ENCODE results near the gene FAM228A. TPM values are rescaled to one million over a fixed set of nuclear protein-coding genes. Genes with fewer than 3 reads are reported as not detected.

The FAM228A gene
- polyA plus RNA-seq, 1 donor from 2014 or later = 2.6 TPM

- no peak overlapping the region for H2AFZ ChIP-seq (ENCODE audit: low read depth, low read length)
- H3K27ac ChIP-seq (ENCODE audit: low read length) = no peak overlapping the region
- H4K20me1 ChIP-seq (ENCODE audit: insufficient read depth) = no peaks in the 10 kb centered on the region
- peaks cover 4% of the 10 kb centered on the region for H3K36me3 ChIP-seq (ENCODE audit: insufficient read depth, low read length)
- no peaks in the 10 kb centered on the region for H3K79me2 ChIP-seq (replicated peaks; ENCODE audit: insufficient read depth, low read length)
- H3K27me3 ChIP-seq (ENCODE audit: insufficient read depth, low read depth, low read length) = no peaks in the 10 kb centered on the region
- no peaks in the 10 kb centered on the region for H3K9me3 ChIP-seq (ENCODE audit: low read length)
- H3K4me3 ChIP-seq (ENCODE audit: low read length) = no peak overlapping the region
- H3K9ac ChIP-seq (ENCODE audit: low read length) = no peak overlapping the region
- no peaks in the 10 kb centered on the region for H3F3A ChIP-seq (ENCODE audit: insufficient read depth, low read length, poor library complexity, severe bottlenecking)
- H3K4me2 ChIP-seq (ENCODE audit: low read length) = no peak overlapping the region
- no peaks in the 10 kb centered on the region for H3K9me2 ChIP-seq (ENCODE audit: insufficient read depth, low read length)
- TF ChIP-seq EP300 (conservative IDR thresholded peaks at IDR 0.05; ENCODE audit: poor library complexity, severe bottlenecking) (no peak), SMC3 (conservative IDR thresholded peaks at IDR 0.05; ENCODE audit: poor library complexity) (no peak), POLR2AphosphoS5 (IDR thresholded peaks at IDR 0.05) (no peak), TAF1 (IDR thresholded peaks at IDR 0.05; ENCODE audit: low read depth) (no peak), EZH2 (IDR thresholded peaks at IDR 0.05; ENCODE audit: borderline replicate concordance, insufficient read depth, low read length, poor library complexity, severe bottlenecking) (no peak), MXI1 (conservative IDR thresholded peaks at IDR 0.05; ENCODE audit: poor library complexity, severe bottlenecking) (no peak), RAD21 (conservative IDR thresholded peaks at IDR 0.05) (no peak)
- TF ChIP-seq, protein P1, sequence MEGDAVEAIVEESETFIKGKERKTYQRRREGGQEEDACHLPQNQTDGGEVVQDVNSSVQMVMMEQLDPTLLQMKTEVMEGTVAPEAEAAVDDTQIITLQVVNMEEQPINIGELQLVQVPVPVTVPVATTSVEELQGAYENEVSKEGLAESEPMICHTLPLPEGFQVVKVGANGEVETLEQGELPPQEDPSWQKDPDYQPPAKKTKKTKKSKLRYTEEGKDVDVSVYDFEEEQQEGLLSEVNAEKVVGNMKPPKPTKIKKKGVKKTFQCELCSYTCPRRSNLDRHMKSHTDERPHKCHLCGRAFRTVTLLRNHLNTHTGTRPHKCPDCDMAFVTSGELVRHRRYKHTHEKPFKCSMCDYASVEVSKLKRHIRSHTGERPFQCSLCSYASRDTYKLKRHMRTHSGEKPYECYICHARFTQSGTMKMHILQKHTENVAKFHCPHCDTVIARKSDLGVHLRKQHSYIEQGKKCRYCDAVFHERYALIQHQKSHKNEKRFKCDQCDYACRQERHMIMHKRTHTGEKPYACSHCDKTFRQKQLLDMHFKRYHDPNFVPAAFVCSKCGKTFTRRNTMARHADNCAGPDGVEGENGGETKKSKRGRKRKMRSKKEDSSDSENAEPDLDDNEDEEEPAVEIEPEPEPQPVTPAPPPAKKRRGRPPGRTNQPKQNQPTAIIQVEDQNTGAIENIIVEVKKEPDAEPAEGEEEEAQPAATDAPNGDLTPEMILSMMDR (IDR thresholded peaks at IDR 0.05; ENCODE audit: poor library complexity, severe bottlenecking) = no peak
- TF ChIP-seq, protein P2, sequence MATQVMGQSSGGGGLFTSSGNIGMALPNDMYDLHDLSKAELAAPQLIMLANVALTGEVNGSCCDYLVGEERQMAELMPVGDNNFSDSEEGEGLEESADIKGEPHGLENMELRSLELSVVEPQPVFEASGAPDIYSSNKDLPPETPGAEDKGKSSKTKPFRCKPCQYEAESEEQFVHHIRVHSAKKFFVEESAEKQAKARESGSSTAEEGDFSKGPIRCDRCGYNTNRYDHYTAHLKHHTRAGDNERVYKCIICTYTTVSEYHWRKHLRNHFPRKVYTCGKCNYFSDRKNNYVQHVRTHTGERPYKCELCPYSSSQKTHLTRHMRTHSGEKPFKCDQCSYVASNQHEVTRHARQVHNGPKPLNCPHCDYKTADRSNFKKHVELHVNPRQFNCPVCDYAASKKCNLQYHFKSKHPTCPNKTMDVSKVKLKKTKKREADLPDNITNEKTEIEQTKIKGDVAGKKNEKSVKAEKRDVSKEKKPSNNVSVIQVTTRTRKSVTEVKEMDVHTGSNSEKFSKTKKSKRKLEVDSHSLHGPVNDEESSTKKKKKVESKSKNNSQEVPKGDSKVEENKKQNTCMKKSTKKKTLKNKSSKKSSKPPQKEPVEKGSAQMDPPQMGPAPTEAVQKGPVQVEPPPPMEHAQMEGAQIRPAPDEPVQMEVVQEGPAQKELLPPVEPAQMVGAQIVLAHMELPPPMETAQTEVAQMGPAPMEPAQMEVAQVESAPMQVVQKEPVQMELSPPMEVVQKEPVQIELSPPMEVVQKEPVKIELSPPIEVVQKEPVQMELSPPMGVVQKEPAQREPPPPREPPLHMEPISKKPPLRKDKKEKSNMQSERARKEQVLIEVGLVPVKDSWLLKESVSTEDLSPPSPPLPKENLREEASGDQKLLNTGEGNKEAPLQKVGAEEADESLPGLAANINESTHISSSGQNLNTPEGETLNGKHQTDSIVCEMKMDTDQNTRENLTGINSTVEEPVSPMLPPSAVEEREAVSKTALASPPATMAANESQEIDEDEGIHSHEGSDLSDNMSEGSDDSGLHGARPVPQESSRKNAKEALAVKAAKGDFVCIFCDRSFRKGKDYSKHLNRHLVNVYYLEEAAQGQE (IDR thresholded peaks at IDR 0.05; ENCODE audit: borderline replicate concordance) = no peak
Observed at GRCh38 chr2:24152413-24153197, 22.2 kb upstream of the FAM228A start.

GRCh38 chr2:24153478-24153877 lies 21.4 kb upstream of the FAM228A start:
- Histone ChIP-seq H3K27me3 (ENCODE audit: insufficient read depth, low read depth, low read length) (no peaks in the 10 kb centered on the region), H3K9ac (ENCODE audit: low read length) (no peak overlapping the region), H3K4me3 (ENCODE audit: low read length) (no peak overlapping the region), H3K9me3 (ENCODE audit: low read length) (no peaks in the 10 kb centered on the region), H2AFZ (ENCODE audit: low read depth, low read length) (no peak overlapping the region), H3K27ac (ENCODE audit: low read length) (no peak overlapping the region), H4K20me1 (ENCODE audit: insufficient read depth) (no peaks in the 10 kb centered on the region), H3F3A (ENCODE audit: insufficient read depth, low read length, poor library complexity, severe bottlenecking) (no peaks in the 10 kb centered on the region), H3K9me2 (ENCODE audit: insufficient read depth, low read length) (no peaks in the 10 kb centered on the region), H3K79me2 (replicated peaks; ENCODE audit: insufficient read depth, low read length) (no peaks in the 10 kb centered on the region), H3K36me3 (ENCODE audit: insufficient read depth, low read length) (no peaks in the 10 kb centered on the region), H3K4me2 (ENCODE audit: low read length) (no peak overlapping the region)
- TF ChIP-seq TAF1 (IDR thresholded peaks at IDR 0.05; ENCODE audit: low read depth) = no peak
- TF ChIP-seq, protein P2 (IDR thresholded peaks at IDR 0.05; ENCODE audit: borderline replicate concordance) = no peak
- no peak for TF ChIP-seq EZH2 (IDR thresholded peaks at IDR 0.05; ENCODE audit: borderline replicate concordance, insufficient read depth, low read length, poor library complexity, severe bottlenecking)
- no peak for TF ChIP-seq SMC3 (conservative IDR thresholded peaks at IDR 0.05; ENCODE audit: poor library complexity)
- no peak for TF ChIP-seq EP300 (conservative IDR thresholded peaks at IDR 0.05; ENCODE audit: poor library complexity, severe bottlenecking)
- TF ChIP-seq, protein P1 (IDR thresholded peaks at IDR 0.05; ENCODE audit: poor library complexity, severe bottlenecking) = no peak
- no peak for TF ChIP-seq MXI1 (conservative IDR thresholded peaks at IDR 0.05; ENCODE audit: poor library complexity, severe bottlenecking)
- TF ChIP-seq RAD21 (conservative IDR thresholded peaks at IDR 0.05) = no peak
- no peak for TF ChIP-seq POLR2AphosphoS5 (IDR thresholded peaks at IDR 0.05)
